GM12878 (cell line): ENCODE measurements around the gene IFNA13. TPM values are rescaled to one million over a fixed set of nuclear protein-coding genes. Genes with fewer than 3 reads are reported as not detected.

Experiments
- ATAC-seq: fragments of 200-7000 bp; cut with Tn5 transposase; 3 replicates; pipeline ENCODE4 v1.9.1; 2020; ENCODE audit warnings: mild to moderate bottlenecking, moderate library complexity
- BruUV-seq: library from RNA; stranded (reverse); fragments of 400-500 nt; replicated peaks from 2 replicates; lab custom pipeline; 2021; lab: Mats Ljungman, UMichigan
- CTCF ChIA-PET: fragments of 300-600 bp; sonication (Branson Sonifier 250); formaldehyde crosslinking; extraction: SDS; loops from one replicate; lab custom pipeline; 2021; ENCODE audit warnings: inconsistent platforms; lab: Yijun Ruan, JAX
- POLR2A ChIA-PET: fragments of 350-600 bp; formaldehyde crosslinking; extraction: SDS; loops from one replicate; lab custom pipeline; 2021; ENCODE audit warnings: inconsistent platforms; lab: Charles Lee
- RAD21 ChIA-PET: fragments of 300-600 bp; sonication (Branson Sonifier 250); formaldehyde crosslinking; loops from one replicate; lab custom pipeline; 2023; ENCODE audit warnings: antibody characterized with exemption; ENCODE audit not compliant: unreplicated experiment; lab: Charles Lee
- SMC1A ChIA-PET: fragments of 300-600 bp; sonication (Branson Sonifier 250); formaldehyde crosslinking; loops from one replicate; lab custom pipeline; 2023; ENCODE audit not compliant: unreplicated experiment, uncharacterized antibody; lab: Charles Lee
- DNase-seq: peaks from one replicate; pipeline ENCODE4 v3.0.0-alpha.2; 2011; ENCODE audit warnings: low read depth, low spot score
- FAIRE-seq: peaks from 3 replicates; lab custom pipeline; 2011; peaks lifted over from hg19 to GRCh38; lab: Jason Lieb, UNC
- H2AFZ ChIP-seq: 2 replicates; pipeline ENCODE4 v1.6.0; 2011; ENCODE audit warnings: low read depth, low read length, control low read depth; ENCODE audit not compliant: control insufficient read depth
- H3K27ac ChIP-seq: 2 replicates; pipeline ENCODE4 v1.5.1; 2011; ENCODE audit warnings: control low read depth; ENCODE audit not compliant: control insufficient read depth, insufficient read depth
- H3K27me3 ChIP-seq, 2 experiments: replicated peaks in 1 of 2; 2 replicates each; pipeline versions ENCODE4 v1.6.0 to v1.6.1; 2011; ENCODE audit warnings: low read length in 1 of 2; ENCODE audit not compliant: control insufficient read depth in 2 of 2, insufficient read depth in 2 of 2
- H3K36me3 ChIP-seq, 2 experiments: 2 replicates each; pipeline ENCODE4 v1.5.1; 2011; ENCODE audit warnings: low read length in 1 of 2; ENCODE audit not compliant: control insufficient read depth in 2 of 2, insufficient read depth in 2 of 2
- H3K4me1 ChIP-seq: 2 replicates; pipeline ENCODE4 v1.6.1; 2011; ENCODE audit warnings: mild to moderate bottlenecking, low read length, moderate library complexity, mixed read lengths; ENCODE audit not compliant: control insufficient read depth, insufficient read depth
- H3K4me2 ChIP-seq: 2 replicates; pipeline ENCODE4 v1.6.0; 2011; ENCODE audit warnings: control low read depth; ENCODE audit not compliant: control insufficient read depth, insufficient read depth
- H3K4me3 ChIP-seq: fragments of 200-600 bp; sonication (generic); 2 replicates; pipeline ENCODE4 v1.5.1; 2016
- H3K79me2 ChIP-seq: 2 replicates; pipeline ENCODE4 v1.6.0; 2011; ENCODE audit warnings: low read length; ENCODE audit not compliant: control insufficient read depth, insufficient read depth
- H3K9ac ChIP-seq: 2 replicates; pipeline ENCODE4 v1.8.0; 2011; ENCODE audit warnings: low read length, control low read depth, mixed read lengths; ENCODE audit not compliant: control insufficient read depth, insufficient read depth
- H3K9me3 ChIP-seq: replicated peaks from 3 replicates; pipeline ENCODE4 v1.5.1; 2011; ENCODE audit warnings: mild to moderate bottlenecking, low read length; ENCODE audit not compliant: control insufficient read depth, insufficient read depth
- H4K20me1 ChIP-seq: 2 replicates; pipeline ENCODE4 v1.6.0; 2011; ENCODE audit not compliant: control insufficient read depth, insufficient read depth
- RELB ChIP-seq: fragments of 450-650 bp; IDR thresholded peaks from 2 replicates; pipeline ENCODE4 v1.6.1; 2017; ENCODE audit warnings: low read depth, mild to moderate bottlenecking, moderate library complexity
- WGBS: methylation state at CpG from one replicate; pipeline ENCODE4 v1.1.6; 2016; ENCODE audit warnings: low lambda C conversion rate; ENCODE audit not compliant: insufficient replicate concordance, insufficient coverage; ENCODE audit errors: missing lambda C conversion rate; 5-methylcytosine and 5-hydroxymethylcytosine counted together
- in situ Hi-C: fragments of 300-500 bp; cut with MboI; formaldehyde crosslinking; loops from 9 replicates; pipeline ENCODE4 v1.14.3; 2018; ENCODE audit warnings: mixed read lengths
- intact Hi-C: fragments of 100-400 bp; cut with micrococcal nuclease; formaldehyde crosslinking; loops from one replicate; pipeline ENCODE4 v1.14.2; 2022; ENCODE audit not compliant: unreplicated experiment
- polyA plus RNA-seq, 11 experiments: library from polyadenylated mRNA; depleted of rRNA in 4 of 11; unstranded in 6 of 11; stranded (reverse) in 5 of 11; fragments of >200 nt; fragmentation: Nextera tagmentation in 4 of 11; fragmentation: Illumina TruSeq in 1 of 11; extraction: Ambion mirVana in 4 of 11; extraction: Trizol in 1 of 11; gene quantifications; 1 replicate in 1 of 11; 2 replicates in 10 of 11; pipeline versions ENCODE4 v1.2.1 to v1.2.3, GENCODE V29; 2011 to 2016; ENCODE audit warnings: inconsistent platforms in 2 of 11, missing spikeins in 2 of 11, low read depth in 1 of 11
- total RNA-seq, 4 experiments: library from RNA; depleted of rRNA in 3 of 4; stranded (reverse); fragments of >200 nt in 3 of 4; fragmentation: Illumina TruSeq in 1 of 4; extraction: Trizol in 1 of 4; gene quantifications; 2 replicates each; pipeline versions ENCODE4 v1.2.1 to v1.2.3, GENCODE V29; 2013 to 2021
- TF ChIP-seq, protein P1 (sequence below), 3 experiments: IDR thresholded peaks in 2 of 3; conservative IDR thresholded peaks in 1 of 3; 2 replicates each; pipeline ENCODE4 v1.5.1; 2011; ENCODE audit warnings: low read depth in 3 of 3, low read length in 3 of 3, mild to moderate bottlenecking in 3 of 3, control low read depth in 2 of 3, moderate library complexity in 2 of 3, inconsistent platforms in 1 of 3, mixed read lengths in 1 of 3; ENCODE audit not compliant: control insufficient read depth in 2 of 3, insufficient read depth in 1 of 3; ENCODE audit errors: extremely low read depth in 1 of 3
- TF ChIP-seq, protein P2 (sequence below): IDR thresholded peaks from 2 replicates; pipeline ENCODE4 v1.6.1; 2012; ENCODE audit warnings: improper control_type of control experiment, low read depth, low read length; ENCODE audit not compliant: insufficient replicate concordance

The IFNA13 gene
- total and polyA plus RNA-seq, 10 of the 15 experiments (the other 5 are each of a cell fraction or from before 2014, with no cell fraction given) = not detected

GRCh38 chr9:21413151-21413550, 45.3 kb upstream of the IFNA13 start:
- no peaks in the 10 kb centered on the region for H4K20me1 ChIP-seq
- TF ChIP-seq, protein P1, sequence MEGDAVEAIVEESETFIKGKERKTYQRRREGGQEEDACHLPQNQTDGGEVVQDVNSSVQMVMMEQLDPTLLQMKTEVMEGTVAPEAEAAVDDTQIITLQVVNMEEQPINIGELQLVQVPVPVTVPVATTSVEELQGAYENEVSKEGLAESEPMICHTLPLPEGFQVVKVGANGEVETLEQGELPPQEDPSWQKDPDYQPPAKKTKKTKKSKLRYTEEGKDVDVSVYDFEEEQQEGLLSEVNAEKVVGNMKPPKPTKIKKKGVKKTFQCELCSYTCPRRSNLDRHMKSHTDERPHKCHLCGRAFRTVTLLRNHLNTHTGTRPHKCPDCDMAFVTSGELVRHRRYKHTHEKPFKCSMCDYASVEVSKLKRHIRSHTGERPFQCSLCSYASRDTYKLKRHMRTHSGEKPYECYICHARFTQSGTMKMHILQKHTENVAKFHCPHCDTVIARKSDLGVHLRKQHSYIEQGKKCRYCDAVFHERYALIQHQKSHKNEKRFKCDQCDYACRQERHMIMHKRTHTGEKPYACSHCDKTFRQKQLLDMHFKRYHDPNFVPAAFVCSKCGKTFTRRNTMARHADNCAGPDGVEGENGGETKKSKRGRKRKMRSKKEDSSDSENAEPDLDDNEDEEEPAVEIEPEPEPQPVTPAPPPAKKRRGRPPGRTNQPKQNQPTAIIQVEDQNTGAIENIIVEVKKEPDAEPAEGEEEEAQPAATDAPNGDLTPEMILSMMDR (IDR thresholded peaks at IDR 0.05 in 2 of 3, conservative IDR thresholded peaks at IDR 0.05 in 1 of 3; ENCODE audit: control insufficient read depth in 2 of 3, extremely low read depth in 1 of 3, insufficient read depth in 1 of 3, low read depth in 3 of 3, low read length in 3 of 3) = peak in 1 of 3 experiments; percentile 13; a peak in 1 of 6 replicates
- TF ChIP-seq, protein P2, sequence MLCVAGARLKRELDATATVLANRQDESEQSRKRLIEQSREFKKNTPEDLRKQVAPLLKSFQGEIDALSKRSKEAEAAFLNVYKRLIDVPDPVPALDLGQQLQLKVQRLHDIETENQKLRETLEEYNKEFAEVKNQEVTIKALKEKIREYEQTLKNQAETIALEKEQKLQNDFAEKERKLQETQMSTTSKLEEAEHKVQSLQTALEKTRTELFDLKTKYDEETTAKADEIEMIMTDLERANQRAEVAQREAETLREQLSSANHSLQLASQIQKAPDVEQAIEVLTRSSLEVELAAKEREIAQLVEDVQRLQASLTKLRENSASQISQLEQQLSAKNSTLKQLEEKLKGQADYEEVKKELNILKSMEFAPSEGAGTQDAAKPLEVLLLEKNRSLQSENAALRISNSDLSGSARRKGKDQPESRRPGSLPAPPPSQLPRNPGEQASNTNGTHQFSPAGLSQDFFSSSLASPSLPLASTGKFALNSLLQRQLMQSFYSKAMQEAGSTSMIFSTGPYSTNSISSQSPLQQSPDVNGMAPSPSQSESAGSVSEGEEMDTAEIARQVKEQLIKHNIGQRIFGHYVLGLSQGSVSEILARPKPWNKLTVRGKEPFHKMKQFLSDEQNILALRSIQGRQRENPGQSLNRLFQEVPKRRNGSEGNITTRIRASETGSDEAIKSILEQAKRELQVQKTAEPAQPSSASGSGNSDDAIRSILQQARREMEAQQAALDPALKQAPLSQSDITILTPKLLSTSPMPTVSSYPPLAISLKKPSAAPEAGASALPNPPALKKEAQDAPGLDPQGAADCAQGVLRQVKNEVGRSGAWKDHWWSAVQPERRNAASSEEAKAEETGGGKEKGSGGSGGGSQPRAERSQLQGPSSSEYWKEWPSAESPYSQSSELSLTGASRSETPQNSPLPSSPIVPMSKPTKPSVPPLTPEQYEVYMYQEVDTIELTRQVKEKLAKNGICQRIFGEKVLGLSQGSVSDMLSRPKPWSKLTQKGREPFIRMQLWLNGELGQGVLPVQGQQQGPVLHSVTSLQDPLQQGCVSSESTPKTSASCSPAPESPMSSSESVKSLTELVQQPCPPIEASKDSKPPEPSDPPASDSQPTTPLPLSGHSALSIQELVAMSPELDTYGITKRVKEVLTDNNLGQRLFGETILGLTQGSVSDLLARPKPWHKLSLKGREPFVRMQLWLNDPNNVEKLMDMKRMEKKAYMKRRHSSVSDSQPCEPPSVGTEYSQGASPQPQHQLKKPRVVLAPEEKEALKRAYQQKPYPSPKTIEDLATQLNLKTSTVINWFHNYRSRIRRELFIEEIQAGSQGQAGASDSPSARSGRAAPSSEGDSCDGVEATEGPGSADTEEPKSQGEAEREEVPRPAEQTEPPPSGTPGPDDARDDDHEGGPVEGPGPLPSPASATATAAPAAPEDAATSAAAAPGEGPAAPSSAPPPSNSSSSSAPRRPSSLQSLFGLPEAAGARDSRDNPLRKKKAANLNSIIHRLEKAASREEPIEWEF = no peak
- TF ChIP-seq RELB = no peak
- in situ Hi-C loops = no loop called here
- no peaks in the 10 kb centered on the region; a peak in 1 of 4 replicates for H3K27me3 ChIP-seq
- H2AFZ ChIP-seq = no peak overlapping the region
- H3K9ac ChIP-seq = no peak overlapping the region
- no peak overlapping the region for H3K4me2 ChIP-seq
- H3K9me3 ChIP-seq = no peaks in the 10 kb centered on the region
- CTCF ChIA-PET = interaction anchor here (0.7 to 5.9 kb wide), 12 partner anchors 14 to 160 kb away, joined by 3 to 55 read pairs (median 4); no protein-coding TSS in a partner anchor
- H3K4me1 ChIP-seq = peaks cover 6% of the 10 kb centered on the region; the same call in 1 of the 2 replicates
- peak; percentile 52 for ATAC-seq
- 45% methylated on average over 4 of the region's 4 CpGs for WGBS
- POLR2A ChIA-PET = no interaction called here
- SMC1A ChIA-PET = interaction anchor here (1.2 to 3.9 kb wide), 6 partner anchors 11 to 91 kb away, joined by 3 to 32 read pairs (median 6); no protein-coding TSS in a partner anchor
- H3K4me3 ChIP-seq = no peak overlapping the region
- FAIRE-seq = no peak
- RAD21 ChIA-PET = interaction anchor here (0.8 to 3.6 kb wide), 7 partner anchors 78 to 98 kb away, joined by 3 to 24 read pairs (median 4); partner anchors contain the start of gene KLHL9
- no TSS peak for BruUV-seq
- no peak for DNase-seq
- no peaks in the 10 kb centered on the region for H3K79me2 ChIP-seq
- H3K27ac ChIP-seq = no peak overlapping the region
- intact Hi-C loops = loop anchor here (1.0 to 5.0 kb wide), 3 partner anchors 87 to 171 kb away; partner anchors contain the start of gene IFNA14
- no peaks in the 10 kb centered on the region for H3K36me3 ChIP-seq
